Effector CD8-positive, alpha-beta T cell (primary cell): Measurements from ENCODE around the gene KRT3.

ENCODE experiments used
- DNase-seq: peaks from one replicate; lab custom pipeline; 2025; lab: John Stamatoyannopoulos, UW
- total RNA-seq, 4 experiments: gene quantifications; one replicate each; lab custom pipeline; 2026; lab: John Stamatoyannopoulos, UW

The KRT3 gene
- 0 to 0.36 (median 0) reads per million in 4 experiments for total RNA-seq

- DNase-seq, result no peak
Observed at GRCh38 chr12:52795694-52796428, at the start of gene KRT3. KRT3 (minus strand) TSS chr12:52796117; CDS start chr12:52796042, 75 bp downstream.

- no peak for DNase-seq
Observed at GRCh38 chr12:52844386-52844785, 48.5 kb upstream of the KRT3 start.

GRCh38 chr12:52839436-52840105 is 43.7 kb upstream of the KRT3 start:
- no peak for DNase-seq

- DNase-seq, result no peak
Observed at GRCh38 chr12:52838609-52839435, 42.9 kb upstream of the KRT3 start.

GRCh38 chr12:52837781-52838608 is 42.1 kb upstream of the KRT3 start:
- DNase-seq, result no peak

- DNase-seq, result no peak
Observed at GRCh38 chr12:52837413-52837741, 41.5 kb upstream of the KRT3 start.

GRCh38 chr12:52836491-52837412 is 40.8 kb upstream of the KRT3 start:
- DNase-seq, result no peak

GRCh38 chr12:52836042-52836466 is 40.1 kb upstream of the KRT3 start:
- DNase-seq, result no peak

- DNase-seq, result no peak
Observed at GRCh38 chr12:52835271-52836041, 39.5 kb upstream of the KRT3 start.

- DNase-seq, result no peak
Observed at GRCh38 chr12:52834727-52835001, 38.7 kb upstream of the KRT3 start.

GRCh38 chr12:52833922-52834726 is 38.2 kb upstream of the KRT3 start, which contains the start of gene KRT79:
KRT79 (minus strand) TSS chr12:52834311; CDS start chr12:52834260, 51 bp downstream.
- no peak for DNase-seq

GRCh38 chr12:52832985-52833905 is 37.3 kb upstream of the KRT3 start:
- DNase-seq, result no peak

GRCh38 chr12:52832451-52832850 is 36.5 kb upstream of the KRT3 start:
- no peak for DNase-seq

- no peak for DNase-seq
Observed at GRCh38 chr12:52831251-52831650, 35.3 kb upstream of the KRT3 start.

GRCh38 chr12:52829986-52830770 is 34.3 kb upstream of the KRT3 start:
- no peak for DNase-seq

- no peak for DNase-seq
Observed at GRCh38 chr12:52828591-52829021, 32.7 kb upstream of the KRT3 start.

- DNase-seq, result no peak
Observed at GRCh38 chr12:52828156-52828555, 32.2 kb upstream of the KRT3 start.
